ENCODE data around the gene RIC1. TPM values are rescaled to one million over a fixed set of nuclear protein-coding genes. Genes with fewer than 3 reads are reported as not detected.
A peak's percentile ranks its signal among the peaks of the same experiment; 100 is the strongest.

The RIC1 gene
- total and polyA plus RNA-seq, 9 of the 15 experiments (the other 6 are each of a cell fraction or from before 2014, with no cell fraction given): 3.2 to 25.8 (median 15.0) TPM

- DNase-seq (ENCODE audit: extremely low read depth in 1 of 4, low spot score in 3 of 4) (peak in 3 of 4 experiments; percentile 11 to 59 (median 44)), ATAC-seq (peak; percentile 11; the same call in 1 of the 3 replicates), FAIRE-seq (peak; percentile 71)
- CTCF ChIA-PET (ENCODE audit: low intra/inter-chr PET ratio): no interaction called here
- no TSS peak for BruUV-seq (replicated peaks)
- H3K36me3 ChIP-seq (ENCODE audit: control insufficient read depth, insufficient read depth, low read length): peaks cover 3% of the 10 kb centered on the region; the same call in 1 of the 3 replicates
- no peaks in the 10 kb centered on the region for H3K9me1 ChIP-seq (ENCODE audit: control insufficient read depth, insufficient read depth, low read length)
- H4K20me1 ChIP-seq (replicated peaks; ENCODE audit: control insufficient read depth, insufficient read depth, low read length): no peaks in the 10 kb centered on the region
- H3K4me3 ChIP-seq: no peak overlapping the region
- H3K9me3 ChIP-seq (replicated peaks; ENCODE audit: control insufficient read depth, insufficient read depth, low read depth, low read length): peaks cover 12% of the 10 kb centered on the region
- H3K27me3 ChIP-seq (ENCODE audit: control insufficient read depth in 2 of 2, insufficient read depth in 2 of 2, low read length in 2 of 2): no peaks in the 10 kb centered on the region
- WGBS (ENCODE audit: insufficient coverage, low coverage, missing lambda C conversion rate): 0% methylated on average over 2 of the region's 2 CpGs
- peaks cover 0 to 6% of the 10 kb centered on the region in 2 experiments; a peak in 3 of 5 replicates for H3K4me1 ChIP-seq (replicated peaks in 1 of 2; ENCODE audit: control insufficient read depth in 2 of 2, insufficient read depth in 2 of 2, low read length in 2 of 2)
- POLR2A ChIA-PET: interaction anchor here (0.6 kb wide), 1 partner anchor 374 kb away, joined by 3 read pairs; no protein-coding TSS in a partner anchor
- no peak overlapping the region; a peak in 1 of 4 replicates for H3K9ac ChIP-seq (ENCODE audit: insufficient read depth in 1 of 2, low read depth in 2 of 2, low read length in 2 of 2)
- intact Hi-C loops (cut with micrococcal nuclease): loop anchor here (5.0 kb wide), 2 partner anchors 64 to 139 kb away; no protein-coding TSS in a partner anchor
- in situ Hi-C loops (cut with MboI): no loop called here
- H3K79me2 ChIP-seq (ENCODE audit: control insufficient read depth, insufficient read depth, low read length): peaks cover 92% of the 10 kb centered on the region
- H3K4me2 ChIP-seq (ENCODE audit: insufficient read depth, low read length): peak overlapping the region; percentile 56
- peak overlapping the region; percentile 37; the same call in 1 of the 3 replicates for H3K27ac ChIP-seq (ENCODE audit: extremely low read depth, low read depth, low read length)
- no peak overlapping the region for H2AFZ ChIP-seq (ENCODE audit: low read depth, low read length)
- TF ChIP-seq BDP1 (IDR thresholded peaks at IDR 0.05; ENCODE audit: insufficient read depth, insufficient read length): no peak
- no peak for TF ChIP-seq POLR3G (IDR thresholded peaks at IDR 0.05; ENCODE audit: extremely low read depth, insufficient read length, insufficient replicate concordance)
- no peak for TF ChIP-seq SRSF7 (optimal IDR thresholded peaks at IDR 0.05; ENCODE audit: low read depth, low read length)
- TF ChIP-seq DIDO1 (tag; IDR thresholded peaks at IDR 0.05; ENCODE audit: low read depth): no peak
- no peak for TF ChIP-seq GMEB1 (CRISPR knock-in tag; IDR thresholded peaks at IDR 0.05)
- TF ChIP-seq CEBPG (CRISPR knock-in tag; IDR thresholded peaks at IDR 0.05): peak; percentile 26; the same call in 1 of the 2 replicates
- TF ChIP-seq CEBPG (tag; conservative IDR thresholded peaks at IDR 0.05 in 1 of 2, IDR thresholded peaks at IDR 0.05 in 1 of 2): peak; percentile 39 to 71
- TF ChIP-seq, protein P1, sequence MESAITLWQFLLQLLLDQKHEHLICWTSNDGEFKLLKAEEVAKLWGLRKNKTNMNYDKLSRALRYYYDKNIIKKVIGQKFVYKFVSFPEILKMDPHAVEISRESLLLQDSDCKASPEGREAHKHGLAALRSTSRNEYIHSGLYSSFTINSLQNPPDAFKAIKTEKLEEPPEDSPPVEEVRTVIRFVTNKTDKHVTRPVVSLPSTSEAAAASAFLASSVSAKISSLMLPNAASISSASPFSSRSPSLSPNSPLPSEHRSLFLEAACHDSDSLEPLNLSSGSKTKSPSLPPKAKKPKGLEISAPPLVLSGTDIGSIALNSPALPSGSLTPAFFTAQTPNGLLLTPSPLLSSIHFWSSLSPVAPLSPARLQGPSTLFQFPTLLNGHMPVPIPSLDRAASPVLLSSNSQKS (CRISPR knock-in tag; IDR thresholded peaks at IDR 0.05): no peak
- TF ChIP-seq NELFE (IDR thresholded peaks at IDR 0.05; ENCODE audit: insufficient read depth, insufficient read length): no peak
- TF ChIP-seq AFF4 (CRISPR knock-in tag; IDR thresholded peaks at IDR 0.05): no peak
- TF ChIP-seq SMARCA4 (IDR thresholded peaks at IDR 0.05): peak; percentile 85
- no peak for TF ChIP-seq PPARD (CRISPR knock-in tag; IDR thresholded peaks at IDR 0.05)
- TF ChIP-seq XRCC3 (IDR thresholded peaks at IDR 0.05): no peak
- TF ChIP-seq TEAD1 (CRISPR knock-in tag; IDR thresholded peaks at IDR 0.05): 0 out of 4 replicates have a peak, but pooled peaks of 1 of the 2 experiments have one; percentile 49
- TF ChIP-seq KLF16 (IDR thresholded peaks at IDR 0.05): no peak
- no peak for TF ChIP-seq PTTG1 (tag; IDR thresholded peaks at IDR 0.05; ENCODE audit: low read depth)
- no peak for TF ChIP-seq ZZZ3 (IDR thresholded peaks at IDR 0.05)
- no peak for TF ChIP-seq CSDE1 (IDR thresholded peaks at IDR 0.05)
Observed at GRCh38 chr9:5633243-5633642, 4.3 kb downstream of the RIC1 start.
